Medulla oblongata (tissue), 1 donor: ENCODE data around the gene DCLK1.
"Not testable (repeated sequence)": the region's sequence is repeated elsewhere in the genome, so short reads cannot be mapped to it uniquely, and the experiment has no call there.

Source experiments
- DNase-seq: peaks from one replicate; pipeline ENCODE4 v3.0.0-alpha.2; 2015; ENCODE audit errors: extremely low spot score

The DCLK1 gene

GRCh38 chr13:36086117-36086516, 45.1 kb downstream of the DCLK1 start:
- no peak for DNase-seq

- DNase-seq, result no peak
Measured at GRCh38 chr13:36084131-36084530, 47.1 kb downstream of the DCLK1 start.

- no peak for DNase-seq
Measured at GRCh38 chr13:36082806-36083205, 48.4 kb downstream of the DCLK1 start.

GRCh38 chr13:36082396-36082795, 48.8 kb downstream of the DCLK1 start:
- DNase-seq, result no peak

GRCh38 chr13:36076211-36076610, 55.0 kb downstream of the DCLK1 start:
- DNase-seq, result no peak

- peak; percentile 33 for DNase-seq
Measured at GRCh38 chr13:36074659-36075058, 56.5 kb downstream of the DCLK1 start.

GRCh38 chr13:36072152-36072935, 58.8 kb downstream of the DCLK1 start:
- DNase-seq, result no peak

- DNase-seq, result not testable (repeated sequence)
Measured at GRCh38 chr13:36070504-36071192, 60.5 kb downstream of the DCLK1 start.

GRCh38 chr13:36069881-36070366, 61.3 kb downstream of the DCLK1 start:
- no peak for DNase-seq

- DNase-seq, result no peak
Measured at GRCh38 chr13:36068991-36069390, 62.2 kb downstream of the DCLK1 start.

GRCh38 chr13:36068566-36068965, 62.6 kb downstream of the DCLK1 start:
- no peak for DNase-seq

GRCh38 chr13:36067746-36068381, 63.3 kb downstream of the DCLK1 start:
- no peak for DNase-seq

- DNase-seq, result no peak
Measured at GRCh38 chr13:36062249-36062648, 68.9 kb downstream of the DCLK1 start.

- DNase-seq, result no peak
Measured at GRCh38 chr13:36061621-36062020, 69.6 kb downstream of the DCLK1 start.

- no peak for DNase-seq
Measured at GRCh38 chr13:36061054-36061453, 70.1 kb downstream of the DCLK1 start.

GRCh38 chr13:36059321-36059720, 71.9 kb downstream of the DCLK1 start:
- peak; percentile 59 for DNase-seq

GRCh38 chr13:36058116-36058515, 73.1 kb downstream of the DCLK1 start:
- DNase-seq, result peak; percentile 67

- no peak for DNase-seq
Measured at GRCh38 chr13:36057547-36057946, 73.6 kb downstream of the DCLK1 start.

GRCh38 chr13:36057041-36057440, 74.1 kb downstream of the DCLK1 start:
- no peak for DNase-seq

GRCh38 chr13:36055366-36055765, 75.8 kb downstream of the DCLK1 start:
- no peak for DNase-seq

GRCh38 chr13:36054041-36054440, 77.1 kb downstream of the DCLK1 start:
- DNase-seq, result no peak

- no peak for DNase-seq
Measured at GRCh38 chr13:36051082-36051481, 80.1 kb downstream of the DCLK1 start.

GRCh38 chr13:36046672-36047071, 84.5 kb downstream of the DCLK1 start:
- DNase-seq, result no peak
